ENCODE data around the gene EXOC3L4.
"Not testable (repeated sequence)": the region's sequence is repeated elsewhere in the genome, so short reads cannot be mapped to it uniquely, and the experiment has no call there.

The EXOC3L4 gene

GRCh38 chr14:103094406-103095209, at the start of gene EXOC3L4:
Gene EXOC3L4, plus strand, starts transcription at chr14:103094725. Its CDS starts 5,495 bp downstream, at chr14:103100220.
- DNase-seq (ENCODE audit: low read depth), result no peak

DNA sequence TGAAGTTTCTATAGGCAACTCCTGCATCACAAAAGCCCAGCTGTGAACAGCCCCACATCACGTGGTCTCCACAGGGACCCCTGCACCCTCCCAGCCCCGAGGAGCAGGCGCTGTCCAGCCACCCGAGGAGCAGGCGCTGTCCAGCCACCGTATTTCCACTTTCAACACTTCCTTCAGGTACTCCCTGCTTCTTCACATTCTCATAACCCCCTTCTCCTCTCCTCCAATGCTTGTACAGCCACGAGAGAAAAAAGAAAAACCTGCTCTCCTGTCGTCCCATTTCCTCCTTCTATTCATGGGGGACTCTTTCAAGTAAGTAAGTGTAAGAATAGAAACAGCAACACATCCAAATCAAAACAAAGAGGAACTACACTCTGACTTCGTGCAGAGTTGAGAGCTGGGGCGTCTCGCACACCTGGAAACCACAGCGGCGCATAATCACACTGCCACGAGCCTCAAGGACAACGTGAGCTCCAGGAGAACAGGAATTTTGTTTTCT, 49.1 kb upstream of the EXOC3L4 start:
- DNase-seq (ENCODE audit: low read depth), result no peak

- not testable (repeated sequence) for DNase-seq (ENCODE audit: low read depth)
These were observed 47.1 kb upstream of the EXOC3L4 start for GRCh38 chr14:103047453-103047852.

- DNase-seq (ENCODE audit: low read depth), result no peak
These were observed 43.6 kb upstream of the EXOC3L4 start for GRCh38 chr14:103050935-103051334.

GRCh38 chr14:103052407-103052806, 42.1 kb upstream of the EXOC3L4 start:
- DNase-seq (ENCODE audit: low read depth), result no peak

GRCh38 chr14:103055695-103056094, 38.8 kb upstream of the EXOC3L4 start:
- no peak for DNase-seq (ENCODE audit: low read depth)

- no peak for DNase-seq (ENCODE audit: low read depth)
These were observed 38.0 kb upstream of the EXOC3L4 start for GRCh38 chr14:103056322-103057027.

- DNase-seq (ENCODE audit: low read depth), result no peak
These were observed 37.5 kb upstream of the EXOC3L4 start for GRCh38 chr14:103057028-103057371.

GRCh38 chr14:103057372-103058163, 37.0 kb upstream of the EXOC3L4 start, which contains the start of gene CDC42BPB:
Gene CDC42BPB, minus strand, starts transcription at chr14:103057549. Its CDS starts 376 bp downstream, at chr14:103057173.
- DNase-seq (ENCODE audit: low read depth), result peak; percentile 18

DNA sequence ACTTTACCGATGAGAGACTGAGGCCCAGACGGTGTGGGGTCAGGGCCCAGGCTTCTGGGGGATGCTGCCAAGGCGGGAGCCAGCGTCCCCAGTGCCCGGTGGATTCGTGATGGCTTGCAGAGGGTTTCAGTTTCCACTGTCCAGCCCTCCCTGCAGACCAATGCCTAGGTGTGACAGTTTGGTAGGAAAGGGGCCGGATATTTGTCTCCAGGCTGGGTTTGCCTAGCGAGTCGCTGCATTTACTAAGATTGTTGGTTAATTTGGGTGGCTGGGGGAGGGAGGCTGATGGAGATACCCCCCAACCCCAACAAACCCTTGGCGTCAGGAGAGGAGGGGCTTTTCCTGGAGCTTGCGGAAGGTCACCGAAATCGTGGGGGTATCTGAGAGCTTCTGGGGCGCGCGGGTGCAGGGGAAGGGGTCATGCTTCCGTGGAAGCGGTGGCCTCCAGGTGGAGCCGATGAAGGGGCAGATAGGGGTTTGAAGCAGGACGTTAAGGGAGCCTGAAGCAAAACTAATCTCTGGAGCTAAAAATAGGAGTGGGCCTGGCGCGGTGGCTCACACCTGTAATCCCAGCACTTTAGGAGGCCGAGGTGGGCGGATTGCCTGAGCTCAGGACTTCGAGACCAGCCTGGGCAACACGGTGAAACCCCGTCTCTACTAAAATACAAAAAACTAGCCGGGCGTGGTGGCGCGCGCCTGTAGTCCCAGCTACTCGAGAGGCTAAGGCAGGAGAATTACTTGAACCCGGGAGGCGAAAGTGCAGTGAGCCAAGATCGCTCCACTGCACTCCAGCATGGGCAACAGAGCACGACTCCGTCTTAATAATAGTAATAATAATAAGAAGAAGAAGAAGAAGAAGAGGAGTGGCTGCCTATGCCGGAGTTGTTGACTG, 36.1 kb upstream of the EXOC3L4 start:
- no peak for DNase-seq (ENCODE audit: low read depth)

- no peak for DNase-seq (ENCODE audit: low read depth)
These were observed 35.0 kb upstream of the EXOC3L4 start for GRCh38 chr14:103059556-103059955.

DNA sequence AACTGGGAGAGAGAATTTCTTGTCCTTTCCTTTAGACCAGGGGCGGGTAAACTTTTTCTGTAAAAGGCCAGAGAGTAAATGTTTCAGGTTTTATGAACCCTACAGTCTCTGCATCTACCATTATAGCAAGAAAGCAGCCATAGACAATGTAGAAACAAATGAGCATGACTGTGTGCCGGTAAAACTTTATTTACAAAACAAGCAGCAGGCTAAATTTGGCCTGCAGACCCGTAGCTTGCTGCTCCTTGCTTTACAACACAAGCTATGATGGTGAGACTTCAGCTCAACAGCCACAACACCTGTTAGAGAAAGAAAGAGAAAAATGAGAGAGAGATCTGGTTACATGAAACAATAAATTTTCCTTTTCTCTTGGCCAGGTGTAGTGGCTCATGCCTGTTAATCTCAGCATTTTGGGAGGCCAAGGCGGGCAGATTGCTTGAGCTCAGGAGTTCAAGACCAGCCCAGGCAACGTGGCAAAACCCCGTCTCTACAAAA, 33.0 kb upstream of the EXOC3L4 start:
- no peak for DNase-seq (ENCODE audit: low read depth)

- DNase-seq (ENCODE audit: low read depth), result no peak
These were observed 30.1 kb upstream of the EXOC3L4 start for GRCh38 chr14:103064436-103064835.

DNA sequence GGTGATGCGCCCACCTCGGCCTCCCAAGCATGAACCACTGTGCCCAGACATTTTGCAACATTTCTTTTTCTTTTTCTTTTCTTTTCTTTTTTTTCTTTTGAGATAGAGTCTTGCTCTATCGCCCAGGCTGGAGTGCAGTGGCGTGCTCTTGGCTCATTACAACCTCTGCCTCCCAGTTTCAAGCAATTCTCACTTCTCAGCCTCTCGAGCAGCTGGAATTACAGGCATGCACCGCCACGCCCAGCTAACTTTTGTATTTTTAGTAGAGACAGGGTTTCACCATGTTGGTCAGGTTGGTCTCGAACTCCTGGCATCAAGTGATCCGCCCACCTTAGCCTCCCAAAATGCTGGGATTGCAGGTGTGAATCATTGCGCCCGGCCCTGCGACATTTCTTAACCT, 29.5 kb upstream of the EXOC3L4 start:
- DNase-seq (ENCODE audit: low read depth), result no peak

GRCh38 chr14:103065861-103066260, 28.7 kb upstream of the EXOC3L4 start:
- DNase-seq (ENCODE audit: low read depth), result no peak

GRCh38 chr14:103066399-103066798, 28.1 kb upstream of the EXOC3L4 start:
- no peak for DNase-seq (ENCODE audit: low read depth)

- no peak for DNase-seq (ENCODE audit: low read depth)
These were observed 27.1 kb upstream of the EXOC3L4 start for GRCh38 chr14:103067231-103067954.

DNA sequence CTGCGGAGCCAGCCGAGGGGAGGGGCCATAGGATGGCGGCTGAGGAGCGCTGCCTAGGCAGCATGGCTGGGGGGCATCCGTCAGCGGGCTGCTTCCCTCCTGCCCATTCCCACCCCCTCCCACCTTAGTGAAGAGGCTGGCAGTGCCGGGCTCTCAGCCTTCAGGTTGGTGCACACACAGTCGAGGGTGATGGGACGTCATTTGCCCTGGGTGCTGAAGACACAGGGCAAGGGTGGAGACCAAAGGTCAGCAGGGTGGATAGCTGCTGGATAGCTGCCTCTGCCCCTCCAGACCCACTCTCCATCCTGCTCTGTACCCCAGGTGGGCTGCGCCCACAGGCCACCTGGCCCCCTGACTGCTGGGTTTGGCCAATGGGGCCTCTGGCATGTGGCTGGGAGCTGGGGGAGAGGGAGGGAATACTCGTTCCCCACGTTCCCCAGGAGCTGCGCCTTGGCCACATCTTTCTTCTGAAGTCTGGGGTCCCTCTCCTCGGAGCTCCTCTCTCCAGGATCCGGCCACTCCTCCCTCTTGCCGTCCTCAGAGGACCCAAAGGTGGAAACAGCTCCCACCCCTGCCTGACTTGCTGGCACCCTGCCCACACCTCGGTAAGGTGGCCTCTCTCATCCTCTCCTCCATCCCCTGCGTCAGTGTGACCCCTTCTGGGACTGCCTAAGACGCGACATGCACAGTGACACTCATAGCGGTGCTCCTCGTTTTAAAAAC, 26.0 kb upstream of the EXOC3L4 start:
- no peak for DNase-seq (ENCODE audit: low read depth)

GRCh38 chr14:103070263-103070885, 24.2 kb upstream of the EXOC3L4 start:
- DNase-seq (ENCODE audit: low read depth), result no peak
